ENCODE results near the gene TRIM37.
"Not testable (repeated sequence)": the region's sequence is repeated elsewhere in the genome, so short reads cannot be mapped to it uniquely, and the experiment has no call there.

TRIM37 gene

GRCh38 chr17:59108400-59109102, 1.9 kb upstream of the TRIM37 start:
- no peak for DNase-seq (ENCODE audit: low spot score)

- DNase-seq (ENCODE audit: low spot score), result no peak
Observed at GRCh38 chr17:59107306-59107670, 608 bp upstream of the TRIM37 start.

GRCh38 chr17:59105852-59106462, 723 bp downstream of the TRIM37 start:
- peak; percentile 46 for DNase-seq (ENCODE audit: low spot score)

GRCh38 chr17:59101178-59101577, 5.5 kb downstream of the TRIM37 start:
- no peak for DNase-seq (ENCODE audit: low spot score)

- no peak for DNase-seq (ENCODE audit: low spot score)
Observed at GRCh38 chr17:59097876-59098275, 8.8 kb downstream of the TRIM37 start.

- no peak for DNase-seq (ENCODE audit: low spot score)
Observed at GRCh38 chr17:59094861-59095530, 11.7 kb downstream of the TRIM37 start.

GRCh38 chr17:59093702-59094231, 12.9 kb downstream of the TRIM37 start:
- DNase-seq (ENCODE audit: low spot score), result peak; percentile 41

- no peak for DNase-seq (ENCODE audit: low spot score)
Observed at GRCh38 chr17:59093145-59093701, 13.5 kb downstream of the TRIM37 start.

- DNase-seq (ENCODE audit: low spot score), result not testable (repeated sequence)
Observed at GRCh38 chr17:59090593-59090992, 16.1 kb downstream of the TRIM37 start.

GRCh38 chr17:59084154-59084553, 22.5 kb downstream of the TRIM37 start:
- DNase-seq (ENCODE audit: low spot score), result no peak

- peak; percentile 6 for DNase-seq (ENCODE audit: low spot score)
Observed at GRCh38 chr17:59074494-59074893, 32.2 kb downstream of the TRIM37 start.

GRCh38 chr17:59073972-59074371, 32.7 kb downstream of the TRIM37 start:
- no peak for DNase-seq (ENCODE audit: low spot score)

- no peak for DNase-seq (ENCODE audit: low spot score)
Observed at GRCh38 chr17:59069856-59070255, 36.8 kb downstream of the TRIM37 start.

GRCh38 chr17:59067756-59068155, 38.9 kb downstream of the TRIM37 start:
- DNase-seq (ENCODE audit: low spot score), result no peak

- DNase-seq (ENCODE audit: low spot score), result no peak
Observed at GRCh38 chr17:59067340-59067739, 39.3 kb downstream of the TRIM37 start.

- DNase-seq (ENCODE audit: low spot score), result no peak
Observed at GRCh38 chr17:59062509-59062908, 44.2 kb downstream of the TRIM37 start.

- no peak for DNase-seq (ENCODE audit: low spot score)
Observed at GRCh38 chr17:59056857-59057256, 49.8 kb downstream of the TRIM37 start.

- no peak for DNase-seq (ENCODE audit: low spot score)
Observed at GRCh38 chr17:59049798-59050197, 56.9 kb downstream of the TRIM37 start.

GRCh38 chr17:59047616-59048015, 59.1 kb downstream of the TRIM37 start:
- DNase-seq (ENCODE audit: low spot score), result no peak

GRCh38 chr17:59046192-59046591, 60.5 kb downstream of the TRIM37 start:
- no peak for DNase-seq (ENCODE audit: low spot score)

GRCh38 chr17:59038734-59039133, 67.9 kb downstream of the TRIM37 start:
- DNase-seq (ENCODE audit: low spot score), result no peak

- no peak for DNase-seq (ENCODE audit: low spot score)
Observed at GRCh38 chr17:59037960-59038359, 68.7 kb downstream of the TRIM37 start.

GRCh38 chr17:59030811-59031210, 75.9 kb downstream of the TRIM37 start:
- no peak for DNase-seq (ENCODE audit: low spot score)
